WI38 (cell line): Measurements from ENCODE around the gene CORIN.

Experiments
- H3K4me3 ChIP-seq: 2 replicates; pipeline ENCODE4 v1.5.1; 2011; ENCODE audit warnings: low read depth, mild to moderate bottlenecking, control low read depth, low read length
- CTCF ChIP-seq: IDR thresholded peaks from 2 replicates; pipeline ENCODE4 v1.5.1; 2012; ENCODE audit warnings: low read depth, mild to moderate bottlenecking, control low read depth, low read length

The CORIN gene

DNA sequence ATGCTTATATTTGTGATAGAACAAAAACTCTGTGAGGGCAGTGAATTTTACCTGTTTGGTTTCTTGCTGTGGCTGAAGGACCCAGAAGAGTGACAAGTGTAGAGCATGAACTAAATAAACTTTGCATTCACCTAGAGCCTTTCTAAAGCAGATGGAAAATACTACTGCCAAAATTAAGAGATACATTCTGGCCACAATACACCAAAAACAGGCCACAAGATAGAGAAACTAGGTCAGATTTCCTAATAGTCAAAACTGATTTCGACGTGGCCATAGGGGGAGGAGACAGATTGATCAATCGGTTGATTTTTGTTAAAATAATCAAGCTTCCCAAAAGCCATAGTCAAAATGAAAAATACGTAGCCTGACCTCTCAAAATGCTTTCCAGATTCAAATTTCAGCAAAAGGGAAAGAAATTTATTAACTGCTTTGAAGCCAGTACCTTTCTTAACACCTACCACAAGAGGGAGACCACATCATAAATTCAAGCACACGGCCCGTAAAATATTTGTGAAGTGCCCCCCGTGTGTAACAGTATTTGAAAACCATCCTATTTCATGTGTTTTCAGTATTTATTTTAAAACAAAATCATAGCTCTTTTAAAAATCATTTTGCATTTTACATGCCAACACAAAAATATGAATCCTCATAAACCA, 132.4 kb downstream of the CORIN start:
- TF ChIP-seq CTCF: peak; percentile 27; the same call in 1 of the 2 replicates
- no peak overlapping the region for H3K4me3 ChIP-seq

DNA sequence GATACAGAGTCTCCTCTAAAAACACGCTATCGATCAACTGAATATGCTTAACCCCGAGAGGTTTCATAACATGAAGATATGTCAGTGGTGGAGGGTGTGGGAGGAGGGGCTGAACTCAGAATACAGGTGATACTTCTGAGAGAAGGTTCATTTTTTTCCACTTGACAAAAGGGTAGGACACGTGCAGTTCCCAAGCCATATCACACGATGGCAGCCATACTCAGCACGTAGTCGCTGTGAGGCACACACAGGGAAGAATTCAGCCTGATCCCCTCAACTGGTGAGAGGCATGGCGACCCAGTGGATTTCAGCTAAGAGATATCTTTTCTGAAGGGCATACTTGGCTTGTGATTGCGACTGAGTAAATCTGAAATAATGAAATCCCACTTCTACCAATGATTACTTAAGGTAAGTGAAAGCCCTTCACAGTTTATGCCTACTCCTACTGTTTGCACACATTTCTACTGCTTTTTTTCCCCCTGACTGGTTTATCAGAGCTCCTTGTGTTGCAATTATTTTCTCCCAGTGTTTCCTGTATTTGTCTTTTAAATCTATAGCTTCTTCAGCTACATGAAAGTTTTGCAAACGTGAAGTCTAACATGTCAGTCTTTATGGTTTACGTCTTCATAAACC, 133.1 kb downstream of the CORIN start:
- TF ChIP-seq CTCF: peak; percentile 32; the same call in 1 of the 2 replicates
- no peak overlapping the region for H3K4me3 ChIP-seq

GRCh38 chr4:47703956-47704355, 133.9 kb downstream of the CORIN start:
- no peak overlapping the region for H3K4me3 ChIP-seq
- no peak for TF ChIP-seq CTCF

GRCh38 chr4:47703008-47703407, 134.9 kb downstream of the CORIN start:
- no peak overlapping the region for H3K4me3 ChIP-seq
- TF ChIP-seq CTCF: no peak

DNA sequence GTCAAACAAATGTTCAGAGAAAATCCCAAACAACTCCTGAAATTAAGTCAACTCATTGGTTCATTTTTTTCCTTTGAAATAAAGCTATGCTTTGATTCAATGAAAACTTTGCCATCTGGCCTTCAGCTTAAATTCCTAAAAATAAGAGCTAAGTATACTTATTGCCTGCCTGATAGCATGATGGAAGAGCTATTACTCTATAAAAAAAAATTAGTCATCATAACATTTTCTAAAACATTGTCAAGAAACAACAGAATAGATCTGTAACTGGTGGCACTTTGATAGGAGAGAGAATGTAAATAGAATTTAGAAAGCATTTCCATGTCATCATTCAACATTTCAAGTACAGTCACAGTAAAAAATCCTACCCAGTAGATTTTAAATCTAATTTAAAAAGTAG, 136.6 kb downstream of the CORIN start:
- H3K4me3 ChIP-seq: no peak overlapping the region
- TF ChIP-seq CTCF: no peak

GRCh38 chr4:47698837-47699236, 139.0 kb downstream of the CORIN start:
- no peak for TF ChIP-seq CTCF

GRCh38 chr4:47696823-47697222, 141.0 kb downstream of the CORIN start:
- no peak for TF ChIP-seq CTCF

More at GRCh38 chr4:47698837-47699236, 139.0 kb downstream of the CORIN start:
- no peak overlapping the region for H3K4me3 ChIP-seq

More at GRCh38 chr4:47696823-47697222, 141.0 kb downstream of the CORIN start:
- no peak overlapping the region for H3K4me3 ChIP-seq
